Endodermal cell (in vitro differentiated cells): Measurements from ENCODE around the gene LIN9. TPM values are rescaled to one million over a fixed set of nuclear protein-coding genes. Genes with fewer than 3 reads are reported as not detected.
A peak's percentile ranks its signal among the peaks of the same experiment; 100 is the strongest.

Source experiments
- DNase-seq: peaks from one replicate; pipeline ENCODE4 v3.0.0-alpha.2; 2017
- H3K27ac ChIP-seq: 2 replicates; pipeline ENCODE4 v1.5.1; 2013; ENCODE audit warnings: mild to moderate bottlenecking, low read depth, low read length, moderate library complexity
- H3K27me3 ChIP-seq: 2 replicates; pipeline ENCODE4 v1.6.1; 2013; ENCODE audit warnings: mild to moderate bottlenecking, low read length, moderate library complexity; ENCODE audit not compliant: insufficient read depth, control insufficient read depth, poor library complexity, severe bottlenecking
- H3K36me3 ChIP-seq: 2 replicates; pipeline ENCODE4 v1.7.0; 2013; ENCODE audit warnings: mild to moderate bottlenecking, low read length, moderate library complexity; ENCODE audit not compliant: control insufficient read depth, insufficient read depth
- H3K4me1 ChIP-seq: one replicate; pipeline ENCODE4 v1.7.0; 2013; ENCODE audit warnings: low read length; ENCODE audit not compliant: control insufficient read depth, insufficient read depth
- H3K4me3 ChIP-seq: 2 replicates; pipeline ENCODE4 v1.5.1; 2013; ENCODE audit warnings: mild to moderate bottlenecking, low read length, moderate library complexity
- H3K9ac ChIP-seq: 2 replicates; pipeline ENCODE4 v1.6.1; 2013; ENCODE audit warnings: mild to moderate bottlenecking, low read length, moderate library complexity; ENCODE audit not compliant: poor library complexity, severe bottlenecking; ENCODE audit errors: extremely low read depth
- H3K9me3 ChIP-seq: 2 replicates; pipeline ENCODE4 v1.6.1; 2013; ENCODE audit warnings: mild to moderate bottlenecking, low read length, moderate library complexity; ENCODE audit not compliant: control insufficient read depth
- H3K27ac Mint-ChIP-seq: 2 replicates; pipeline ENCODE4 v1.8.0; 2020; ENCODE audit warnings: mixed read lengths
- H3K27me3 Mint-ChIP-seq: 2 replicates; pipeline ENCODE4 v1.8.0; 2021; ENCODE audit warnings: mild to moderate bottlenecking, mixed read lengths; ENCODE audit not compliant: insufficient read depth
- H3K36me3 Mint-ChIP-seq: 2 replicates; pipeline ENCODE4 v1.8.0; 2020; ENCODE audit warnings: low read depth, mixed read lengths
- H3K4me1 Mint-ChIP-seq: 2 replicates; pipeline ENCODE4 v1.8.0; 2020; ENCODE audit warnings: mixed read lengths
- H3K4me3 Mint-ChIP-seq: 2 replicates; pipeline ENCODE4 v1.8.0; 2020; ENCODE audit warnings: mild to moderate bottlenecking, moderate library complexity, mixed read lengths
- H3K9me3 Mint-ChIP-seq: 2 replicates; pipeline ENCODE4 v1.8.0; 2020; ENCODE audit warnings: mild to moderate bottlenecking, mixed read lengths
- CTCF ChIP-seq: fragments of 200-600 bp; sonication (generic); conservative IDR thresholded peaks from 2 replicates; pipeline ENCODE4 v1.5.0; 2021; ENCODE audit warnings: antibody characterized with exemption, mild to moderate bottlenecking
- WGBS, 2 experiments: methylation state at CpG; one replicate each; pipeline versions ENCODE4 v1.1.5 to v1.1.7; 2013; ENCODE audit warnings: missing lambda C conversion rate in 2 of 2, mixed read lengths in 1 of 2; ENCODE audit not compliant: insufficient coverage in 1 of 2, insufficient read length in 1 of 2; 5-methylcytosine and 5-hydroxymethylcytosine counted together
- total RNA-seq, 2 donors: library from RNA; stranded (reverse); fragmentation: NEBNext Ultra II Directional in 1 of 2; extraction: Animal tissue kit (Norgen Biotek cat#: 25700) in 1 of 2; gene quantifications; 2 replicates in 1 of 2; 3 replicates in 1 of 2; pipeline ENCODE4 v1.2.1, GENCODE V29; 2021

The LIN9 gene
- total RNA-seq, 2 donors from 2014 or later, result 9.9 to 11.3 TPM

DNA sequence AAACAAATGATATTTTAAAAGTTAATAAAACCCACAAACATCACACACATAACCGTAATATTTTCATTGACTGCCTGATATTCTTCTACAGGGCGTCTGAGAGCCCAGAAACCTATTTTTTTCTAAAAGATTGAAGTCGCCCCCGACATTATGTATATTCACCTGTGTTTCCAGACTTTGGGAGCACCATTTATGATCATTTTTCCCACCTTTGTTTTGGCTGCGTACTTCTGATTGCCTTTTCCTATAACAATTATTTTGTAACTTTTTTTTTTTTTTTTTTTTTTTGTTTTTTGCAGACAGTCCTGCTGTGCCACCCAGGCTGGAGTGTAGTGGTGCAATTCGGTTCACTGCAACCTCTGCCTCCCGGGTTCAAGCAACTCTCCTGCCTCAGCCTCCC is 121.6 kb downstream of the LIN9 start:
- TF ChIP-seq CTCF, result no peak
- Mint-ChIP-seq H3K9me3 (no peaks in the 10 kb centered on the region), H3K27me3 (no peaks in the 10 kb centered on the region), H3K4me3 (peak overlapping the region; percentile 84), H3K27ac (peak overlapping the region; percentile 20), H3K36me3 (peaks cover 7% of the 10 kb centered on the region), H3K4me1 (peaks cover 18% of the 10 kb centered on the region)
- Histone ChIP-seq H3K36me3 (peaks cover 7% of the 10 kb centered on the region), H3K4me3 (peak overlapping the region; percentile 99), H3K9me3 (no peaks in the 10 kb centered on the region), H3K9ac (peak overlapping the region; percentile 79), H3K4me1 (no peaks in the 10 kb centered on the region), H3K27ac (no peak overlapping the region), H3K27me3 (no peaks in the 10 kb centered on the region)
- WGBS, 2 experiments, result 89 to 96% methylated on average over 6 to 7 of the region's 7 CpGs
- no peak for DNase-seq

GRCh38 chr1:226187019-226187322 is 122.0 kb downstream of the LIN9 start:
- no peak for DNase-seq
- no peaks in the 10 kb centered on the region for H3K27me3 ChIP-seq
- Mint-ChIP-seq H3K4me3 (peak overlapping the region; percentile 84), H3K27ac (peak overlapping the region; percentile 20), H3K9me3 (no peaks in the 10 kb centered on the region), H3K36me3 (peaks cover 7% of the 10 kb centered on the region), H3K27me3 (no peaks in the 10 kb centered on the region), H3K4me1 (peaks cover 20% of the 10 kb centered on the region)
- peak overlapping the region; percentile 99 for H3K4me3 ChIP-seq
- peak overlapping the region; percentile 79 for H3K9ac ChIP-seq
- H3K9me3 ChIP-seq, result no peaks in the 10 kb centered on the region
- H3K4me1 ChIP-seq, result no peaks in the 10 kb centered on the region
- WGBS, 2 experiments, result 15 to 19% methylated on average over 10 of the region's 10 CpGs
- H3K27ac ChIP-seq, result no peak overlapping the region
- no peak for TF ChIP-seq CTCF
- peaks cover 7% of the 10 kb centered on the region for H3K36me3 ChIP-seq

DNA sequence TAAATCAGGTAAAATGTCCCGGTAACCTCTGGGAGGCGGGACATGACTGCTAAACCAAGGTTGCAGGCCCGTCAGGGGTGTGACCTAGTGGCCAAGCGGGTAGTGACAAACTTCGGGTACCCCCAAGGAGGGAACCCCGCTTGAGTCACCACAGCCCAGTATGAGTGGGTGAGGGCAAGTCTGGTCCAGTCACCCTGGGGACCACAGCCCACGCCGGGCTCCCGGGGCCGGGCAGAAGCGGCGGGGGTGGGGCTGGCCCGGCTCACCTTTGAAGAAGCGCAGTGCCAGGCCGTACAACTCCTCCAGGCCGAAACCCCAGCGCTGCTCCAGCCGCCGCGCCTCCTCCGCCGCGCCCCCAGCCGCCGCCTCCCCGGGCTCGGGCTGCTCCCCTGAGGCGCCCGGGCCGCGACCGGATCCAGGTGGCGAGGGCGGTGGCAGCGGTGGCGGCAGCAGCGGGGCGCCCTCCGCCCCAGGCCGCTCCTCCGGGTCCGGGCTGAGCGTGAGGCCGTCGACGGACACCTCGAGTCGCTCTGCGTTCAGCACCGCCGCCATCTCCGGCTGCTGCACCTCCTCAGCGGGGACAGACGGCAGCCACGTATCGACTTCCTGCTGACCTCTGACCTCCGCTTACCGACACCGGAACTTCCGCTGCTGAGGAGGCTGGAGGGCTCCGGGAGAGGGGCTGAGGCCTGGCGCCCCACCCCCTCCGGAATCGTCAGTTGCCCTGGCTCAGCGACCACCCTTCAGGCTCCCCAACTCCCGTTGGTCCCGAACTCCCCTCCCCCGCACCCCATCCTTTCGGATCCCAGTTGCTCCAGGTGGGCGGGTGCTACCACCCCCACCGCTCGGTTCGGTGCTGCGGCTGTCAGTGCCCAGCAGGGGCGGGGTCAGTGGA is 122.6 kb downstream of the LIN9 start, which contains the start of gene ACBD3:
ACBD3 (minus strand) TSS at position 618 of the 895 bp plus-strand sequence; CDS start at position 552, 66 bp downstream.
- H3K9me3 ChIP-seq, result no peaks in the 10 kb centered on the region
- no peaks in the 10 kb centered on the region for H3K27me3 ChIP-seq
- WGBS, 2 experiments, result 0% methylated on average over 9 to 75 of the region's 75 CpGs
- peak within 1 kb of the TSS; percentile 76 for H3K27ac ChIP-seq
- peaks cover 11% of the 10 kb centered on the region for H3K36me3 ChIP-seq
- H3K9ac ChIP-seq, result peak within 1 kb of the TSS; percentile 79
- peak; percentile 95 for DNase-seq
- peak within 1 kb of the TSS; percentile 99 for H3K4me3 ChIP-seq
- no peak for TF ChIP-seq CTCF
- H3K4me3 Mint-ChIP-seq, result peak within 1 kb of the TSS; percentile 84
- H3K27ac Mint-ChIP-seq, result peak within 1 kb of the TSS; percentile 92
- H3K27me3 Mint-ChIP-seq, result no peaks in the 10 kb centered on the region
- no peaks in the 10 kb centered on the region for H3K4me1 ChIP-seq
- H3K36me3 Mint-ChIP-seq, result peaks cover 8% of the 10 kb centered on the region
- H3K9me3 Mint-ChIP-seq, result no peaks in the 10 kb centered on the region
- H3K4me1 Mint-ChIP-seq, result peaks cover 21% of the 10 kb centered on the region
